B cell (primary cell): ENCODE measurements around the gene HEXIM2. TPM values are rescaled to one million over a fixed set of nuclear protein-coding genes. Genes with fewer than 3 reads are reported as not detected.
A peak's percentile ranks its signal among the peaks of the same experiment; 100 is the strongest.

Experiments
- ATAC-seq: fragments of 200-7000 bp; cut with Tn5 transposase; one replicate; pipeline ENCODE4 v1.10.0; 2021; ENCODE audit warnings: low read depth, mild to moderate bottlenecking, moderate number of reproducible peaks, moderate library complexity
- CTCF ChIA-PET: fragments of 350-600 bp; sonication (Branson Sonifier 250); formaldehyde crosslinking; loops from one replicate; lab custom pipeline; 2021; ENCODE audit warnings: antibody characterized with exemption, inconsistent platforms; lab: Charles Lee
- POLR2A ChIA-PET: fragments of 350-600 bp; sonication (Branson Sonifier 250); formaldehyde crosslinking; loops from one replicate; lab custom pipeline; 2021; ENCODE audit warnings: antibody characterized with exemption; lab: Charles Lee
- DNase-seq: peaks from one replicate; pipeline ENCODE4 v3.0.0; 2013
- H2AFZ ChIP-seq: 2 replicates; pipeline ENCODE4 v1.6.1; 2012; ENCODE audit warnings: mild to moderate bottlenecking, low read depth, low read length; ENCODE audit not compliant: insufficient read depth, poor library complexity, severe bottlenecking
- H3K27ac ChIP-seq, 2 donors: 1 replicate in 1 of 2; 2 replicates in 1 of 2; pipeline ENCODE4 v1.5.1; 2012 to 2013; ENCODE audit warnings: low read length in 2 of 2, mild to moderate bottlenecking in 2 of 2, moderate library complexity in 1 of 2
- H3K27me3 ChIP-seq, 4 experiments: fragments of 200-600 bp in 1 of 4; sonication (generic) in 1 of 4; replicated peaks in 1 of 4; 1 replicate in 2 of 4; 2 replicates in 2 of 4; pipeline versions ENCODE4 v1.6.1 to v1.7.0; 2013 to 2016; ENCODE audit warnings: low read length in 3 of 4, mild to moderate bottlenecking in 2 of 4, mixed read lengths in 1 of 4, moderate library complexity in 1 of 4; ENCODE audit not compliant: insufficient read depth in 4 of 4, control insufficient read depth in 3 of 4; ENCODE audit errors: control extremely low read depth in 1 of 4
- H3K36me3 ChIP-seq, 2 experiments: replicated peaks in 1 of 2; 1 replicate in 1 of 2; 2 replicates in 1 of 2; pipeline versions ENCODE4 v1.6.1 to v1.7.1; 2013; ENCODE audit warnings: low read length in 1 of 2; ENCODE audit not compliant: insufficient read depth in 2 of 2, control insufficient read depth in 1 of 2; ENCODE audit errors: control extremely low read depth in 1 of 2, extremely low read depth in 1 of 2
- H3K4me1 ChIP-seq, 2 donors: fragments of 200-600 bp in 1 of 2; sonication (generic) in 1 of 2; 1 replicate in 1 of 2; 2 replicates in 1 of 2; pipeline versions ENCODE4 v1.5.1 to v1.6.1; 2013 to 2017; ENCODE audit warnings: low read length in 2 of 2; ENCODE audit not compliant: control insufficient read depth in 2 of 2, insufficient read depth in 2 of 2
- H3K4me2 ChIP-seq: replicated peaks from 2 replicates; pipeline ENCODE3; 2012; ENCODE audit warnings: mild to moderate bottlenecking, low read depth, low read length; ENCODE audit not compliant: poor library complexity, severe bottlenecking
- H3K4me3 ChIP-seq, 5 experiments: fragments of 200-600 bp in 1 of 5; sonication (generic) in 1 of 5; 1 replicate in 3 of 5; 2 replicates in 2 of 5; pipeline versions ENCODE4 v1.5.1 to v1.7.0; 2011 to 2016; ENCODE audit warnings: low read length in 4 of 5, mild to moderate bottlenecking in 4 of 5, low read depth in 2 of 5, control low read depth in 1 of 5, moderate library complexity in 1 of 5; ENCODE audit not compliant: insufficient read depth in 1 of 5; ENCODE audit errors: control extremely low read depth in 1 of 5, extremely low read depth in 1 of 5
- H3K79me2 ChIP-seq: fragments of 200-600 bp; sonication (generic); one replicate; pipeline ENCODE4 v1.6.0; 2016; ENCODE audit warnings: low read length; ENCODE audit not compliant: control insufficient read depth, insufficient read depth
- H3K9ac ChIP-seq: fragments of 200-600 bp; sonication (generic); 2 replicates; pipeline ENCODE4 v1.6.1; 2017; ENCODE audit warnings: mild to moderate bottlenecking, low read length, moderate library complexity
- H3K9me3 ChIP-seq, 3 donors: one replicate each; pipeline versions ENCODE4 v1.6.1 to v1.7.1; 2013; ENCODE audit warnings: low read length in 2 of 3; ENCODE audit not compliant: control insufficient read depth in 2 of 3, insufficient read depth in 1 of 3; ENCODE audit errors: control extremely low read depth in 1 of 3
- H4K20me1 ChIP-seq: 2 replicates; pipeline ENCODE4 v1.6.0; 2012; ENCODE audit warnings: mild to moderate bottlenecking, low read length; ENCODE audit not compliant: insufficient read depth, control insufficient read depth, poor library complexity, severe bottlenecking
- H3K27ac Mint-ChIP-seq: one replicate; pipeline ENCODE4 v1.8.0; 2021; ENCODE audit warnings: mixed read lengths
- H3K27me3 Mint-ChIP-seq: one replicate; pipeline ENCODE4 v1.8.0; 2021; ENCODE audit warnings: mixed read lengths
- H3K4me1 Mint-ChIP-seq: one replicate; pipeline ENCODE4 v1.8.0; 2021; ENCODE audit warnings: mixed read lengths
- H3K4me3 Mint-ChIP-seq: one replicate; pipeline ENCODE4 v1.8.0; 2021; ENCODE audit warnings: mixed read lengths
- H3K9me3 Mint-ChIP-seq: one replicate; pipeline ENCODE4 v1.8.0; 2022; ENCODE audit warnings: mixed read lengths; ENCODE audit not compliant: insufficient read depth
- EZH2 ChIP-seq: IDR thresholded peaks from 2 replicates; pipeline ENCODE4 v1.6.1; 2012; ENCODE audit warnings: borderline replicate concordance, low read depth, mild to moderate bottlenecking, moderate library complexity, low read length; ENCODE audit not compliant: insufficient read depth, poor library complexity, severe bottlenecking
- WGBS: methylation state at CpG from one replicate; pipeline ENCODE4 v1.1.5; 2013; ENCODE audit warnings: missing lambda C conversion rate; ENCODE audit not compliant: insufficient coverage; 5-methylcytosine and 5-hydroxymethylcytosine counted together
- intact Hi-C: fragments of 100-400 bp; cut with micrococcal nuclease; formaldehyde crosslinking; loops from one replicate; pipeline ENCODE4 v1.10.0; 2022
- polyA plus RNA-seq: library from polyadenylated mRNA; depleted of rRNA; stranded (reverse); fragments of >200 nt; gene quantifications from 2 replicates; pipeline ENCODE4 v1.2.3, GENCODE V29; 2012
- total RNA-seq, 2 donors: library from RNA; stranded (reverse); fragments of 120-200 nt in 1 of 2; gene quantifications; 1 replicate in 1 of 2; 2 replicates in 1 of 2; pipeline versions ENCODE4 v1.2.3 to v1.2.4, GENCODE V29; 2013 to 2022
- TF ChIP-seq, protein P1 (sequence below): fragments of 200-600 bp; IDR thresholded peaks from one replicate; pipeline ENCODE4 v1.8.0; 2022; ENCODE audit warnings: antibody characterized with exemption, mild to moderate bottlenecking

HEXIM2 gene
- total and polyA plus RNA-seq, 2 donors (not counting 1 experiment from before 2014, with no cell fraction given), result 3.7 to 10.0 TPM

DNA sequence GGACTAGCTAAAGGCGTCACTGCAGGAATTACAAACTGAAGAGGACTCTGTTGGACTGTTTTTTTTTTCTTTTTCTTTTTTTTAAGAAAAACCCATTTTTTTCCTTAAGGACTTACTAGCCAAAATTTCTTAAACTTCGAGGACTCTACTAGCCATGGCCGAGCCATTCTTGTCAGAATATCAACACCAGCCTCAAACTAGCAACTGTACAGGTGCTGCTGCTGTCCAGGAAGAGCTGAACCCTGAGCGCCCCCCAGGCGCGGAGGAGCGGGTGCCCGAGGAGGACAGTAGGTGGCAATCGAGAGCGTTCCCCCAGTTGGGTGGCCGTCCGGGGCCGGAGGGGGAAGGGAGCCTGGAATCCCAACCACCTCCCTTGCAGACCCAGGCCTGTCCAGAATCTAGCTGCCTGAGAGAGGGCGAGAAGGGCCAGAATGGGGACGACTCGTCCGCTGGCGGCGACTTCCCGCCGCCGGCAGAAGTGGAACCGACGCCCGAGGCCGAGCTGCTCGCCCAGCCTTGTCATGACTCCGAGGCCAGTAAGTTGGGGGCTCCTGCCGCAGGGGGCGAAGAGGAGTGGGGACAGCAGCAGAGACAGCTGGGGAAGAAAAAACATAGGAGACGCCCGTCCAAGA is 12.5 kb upstream of the HEXIM2 start:
- H3K79me2 ChIP-seq, result peaks cover 51% of the 10 kb centered on the region
- peak overlapping the region; percentile 99 for H3K27ac Mint-ChIP-seq
- no peaks in the 10 kb centered on the region for H3K9me3 Mint-ChIP-seq
- H4K20me1 ChIP-seq, result peaks cover 23% of the 10 kb centered on the region
- peak overlapping the region; percentile 78 for H3K9ac ChIP-seq
- under 1% methylated on average over 28 of the region's 32 CpGs for WGBS
- intact Hi-C loops, result loop anchor here (1.0 to 5.0 kb wide), 5 partner anchors 24 to 1142 kb away; no protein-coding TSS in a partner anchor
- H3K4me1 ChIP-seq, result peaks cover 35 to 59% of the 10 kb centered on the region in 2 donors
- peak overlapping the region; percentile 65 for H2AFZ ChIP-seq
- H3K27ac ChIP-seq, result peak overlapping the region; percentile 47 to 52
- peaks cover 53% of the 10 kb centered on the region for H3K4me1 Mint-ChIP-seq
- H3K9me3 ChIP-seq, result peaks cover 0 to 3% (median 0%) of the 10 kb centered on the region in 3 donors
- DNase-seq, result peak; percentile 83
- no peaks in the 10 kb centered on the region for H3K36me3 ChIP-seq
- no peaks in the 10 kb centered on the region for H3K27me3 Mint-ChIP-seq
- ATAC-seq, result peak; percentile 29
- TF ChIP-seq, protein P1, sequence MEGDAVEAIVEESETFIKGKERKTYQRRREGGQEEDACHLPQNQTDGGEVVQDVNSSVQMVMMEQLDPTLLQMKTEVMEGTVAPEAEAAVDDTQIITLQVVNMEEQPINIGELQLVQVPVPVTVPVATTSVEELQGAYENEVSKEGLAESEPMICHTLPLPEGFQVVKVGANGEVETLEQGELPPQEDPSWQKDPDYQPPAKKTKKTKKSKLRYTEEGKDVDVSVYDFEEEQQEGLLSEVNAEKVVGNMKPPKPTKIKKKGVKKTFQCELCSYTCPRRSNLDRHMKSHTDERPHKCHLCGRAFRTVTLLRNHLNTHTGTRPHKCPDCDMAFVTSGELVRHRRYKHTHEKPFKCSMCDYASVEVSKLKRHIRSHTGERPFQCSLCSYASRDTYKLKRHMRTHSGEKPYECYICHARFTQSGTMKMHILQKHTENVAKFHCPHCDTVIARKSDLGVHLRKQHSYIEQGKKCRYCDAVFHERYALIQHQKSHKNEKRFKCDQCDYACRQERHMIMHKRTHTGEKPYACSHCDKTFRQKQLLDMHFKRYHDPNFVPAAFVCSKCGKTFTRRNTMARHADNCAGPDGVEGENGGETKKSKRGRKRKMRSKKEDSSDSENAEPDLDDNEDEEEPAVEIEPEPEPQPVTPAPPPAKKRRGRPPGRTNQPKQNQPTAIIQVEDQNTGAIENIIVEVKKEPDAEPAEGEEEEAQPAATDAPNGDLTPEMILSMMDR, result peak; percentile 78
- TF ChIP-seq EZH2, result no peak
- peak overlapping the region; percentile 91 for H3K4me3 Mint-ChIP-seq
- ChIA-PET POLR2A (interaction anchor here (0.6 to 6.6 kb wide), 15 partner anchors 11 to 1788 kb away, joined by 3 to 246 read pairs (median 7); partner anchors contain the start of genes ACBD4, FMNL1 and HEXIM2), CTCF (interaction anchor here (0.6 to 7.5 kb wide), 24 partner anchors 9 to 246 kb away, joined by 3 to 242 read pairs (median 4); partner anchors contain the start of genes ACBD4, FMNL1, HEXIM2 and MAP3K14)
- H3K4me3 ChIP-seq, result peak overlapping the region; percentile 69 to 96 (median 85)
- no peaks in the 10 kb centered on the region for H3K27me3 ChIP-seq
- H3K4me2 ChIP-seq, result peak overlapping the region; percentile 93
